ENCODE data around the gene FKBP15. TPM values are rescaled to one million over a fixed set of nuclear protein-coding genes. Genes with fewer than 3 reads are reported as not detected.

FKBP15 gene
- total RNA-seq, 1 experiment from 2014 or later: 14.9 TPM

GRCh38 chr9:113199683-113200329, 21.3 kb downstream of the FKBP15 start (continued):
- no peak for TF ChIP-seq HMGXB4 (CRISPR knock-in tag; IDR thresholded peaks at IDR 0.05)
- no peak for TF ChIP-seq ZNF232 (CRISPR knock-in tag; IDR thresholded peaks at IDR 0.05)
- TF ChIP-seq NFE2L1 (CRISPR knock-in tag; IDR thresholded peaks at IDR 0.05): no peak
- TF ChIP-seq ERG (CRISPR knock-in tag; IDR thresholded peaks at IDR 0.05): no peak
- TF ChIP-seq AR (CRISPR knock-in tag; IDR thresholded peaks at IDR 0.05): no peak
- no peak for TF ChIP-seq MXD4 (CRISPR knock-in tag; IDR thresholded peaks at IDR 0.05; ENCODE audit: borderline replicate concordance)
- no peak for TF ChIP-seq ATF6 (CRISPR knock-in tag; IDR thresholded peaks at IDR 0.05)
- no peak for TF ChIP-seq IRF1 (CRISPR knock-in tag; IDR thresholded peaks at IDR 0.05)
- TF ChIP-seq E2F5 (CRISPR knock-in tag; IDR thresholded peaks at IDR 0.05): no peak

- no peaks in the 10 kb centered on the region for H3K27me3 Mint-ChIP-seq (ENCODE audit: low read depth)
- no peaks in the 10 kb centered on the region for H3K9me3 Mint-ChIP-seq
- H3K4me1 Mint-ChIP-seq: no peaks in the 10 kb centered on the region
- ATAC-seq: no peak
- CTCF ChIA-PET: no interaction called here
- H3K27ac Mint-ChIP-seq: no peak overlapping the region
- no peak overlapping the region for H3K4me3 Mint-ChIP-seq
- no peak for DNase-seq (ENCODE audit: low spot score)
- POLR2A ChIA-PET: no interaction called here
- H3K36me3 Mint-ChIP-seq: peaks cover 15% of the 10 kb centered on the region
- TF ChIP-seq CBFB (CRISPR knock-in tag; IDR thresholded peaks at IDR 0.05; ENCODE audit: low read depth) (no peak), ZNF263 (CRISPR knock-in tag; IDR thresholded peaks at IDR 0.05; ENCODE audit: low read depth) (no peak), ATF3 (CRISPR knock-in tag; conservative IDR thresholded peaks at IDR 0.05) (no peak), EMX1 (CRISPR knock-in tag; IDR thresholded peaks at IDR 0.05) (no peak), ARID4B (CRISPR knock-in tag; IDR thresholded peaks at IDR 0.05; ENCODE audit: borderline replicate concordance) (no peak), ZBTB43 (CRISPR knock-in tag; IDR thresholded peaks at IDR 0.05) (no peak), ZNF317 (CRISPR knock-in tag; IDR thresholded peaks at IDR 0.05; ENCODE audit: borderline replicate concordance, low read depth) (no peak), MXD4 (CRISPR knock-in tag; IDR thresholded peaks at IDR 0.05; ENCODE audit: borderline replicate concordance) (no peak), ZNF423 (CRISPR knock-in tag; IDR thresholded peaks at IDR 0.05) (no peak), ZNF396 (CRISPR knock-in tag; IDR thresholded peaks at IDR 0.05; ENCODE audit: borderline replicate concordance) (no peak), ZNF416 (CRISPR knock-in tag; IDR thresholded peaks at IDR 0.05) (no peak)
Measured at GRCh38 chr9:113192455-113192854, 28.6 kb downstream of the FKBP15 start.
